Activated T-helper 9 cell treated with anti-CD3 and anti-CD28 coated beads, Interleukin-2, amount 50 U/mL, for 16 hours (primary cell): ENCODE results near the gene CYP39A1.
A peak's percentile ranks its signal among the peaks of the same experiment; 100 is the strongest.

Experiments used
- DNase-seq: peaks from one replicate; pipeline ENCODE4 v3.0.0-alpha.2; 2020; ENCODE audit warnings: low read depth

CYP39A1 gene

GRCh38 chr6:46652603-46653438, at the start of gene CYP39A1, which contains the start of gene SLC25A27:
TSS of gene CYP39A1 (minus strand) at chr6:46652818. CDS start at chr6:46652582, 236 bp downstream.
TSS of gene SLC25A27 (plus strand) at chr6:46652975. CDS start at chr6:46653193, 218 bp downstream.
- peak; percentile 68 for DNase-seq

- DNase-seq, result no peak
These were observed 47.4 kb upstream of the CYP39A1 start for GRCh38 chr6:46699970-46700369.

- no peak for DNase-seq
These were observed 38.4 kb upstream of the CYP39A1 start for GRCh38 chr6:46690911-46691451.

DNA sequence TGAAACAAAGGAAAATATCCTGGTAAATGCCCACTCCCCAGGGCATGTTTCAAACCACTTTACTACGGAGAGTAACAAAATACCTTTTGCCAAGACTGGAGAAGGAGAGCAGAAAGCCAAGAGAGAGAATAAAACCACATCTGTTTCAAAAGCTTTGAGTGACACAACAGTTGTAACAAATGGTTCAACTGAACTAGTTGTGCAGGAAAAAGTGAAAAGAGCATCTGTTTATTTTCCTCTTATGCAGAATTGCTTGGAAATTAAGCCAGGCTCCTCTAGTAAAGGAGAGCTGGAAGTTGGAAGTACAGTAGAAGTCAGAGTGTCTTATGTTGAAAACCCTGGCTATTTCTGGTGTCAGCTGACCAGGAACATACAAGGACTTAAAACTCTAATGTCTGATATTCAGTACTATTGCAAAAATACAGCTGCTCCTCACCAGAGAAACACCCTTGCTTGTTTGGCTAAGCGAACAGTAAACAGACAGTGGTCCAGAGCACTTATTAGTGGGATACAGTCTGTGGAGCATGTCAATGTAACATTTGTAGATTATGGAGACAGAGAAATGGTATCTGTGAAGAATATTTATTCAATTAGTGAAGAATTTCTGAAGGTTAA, 37.6 kb upstream of the CYP39A1 start:
- DNase-seq, result no peak

DNA sequence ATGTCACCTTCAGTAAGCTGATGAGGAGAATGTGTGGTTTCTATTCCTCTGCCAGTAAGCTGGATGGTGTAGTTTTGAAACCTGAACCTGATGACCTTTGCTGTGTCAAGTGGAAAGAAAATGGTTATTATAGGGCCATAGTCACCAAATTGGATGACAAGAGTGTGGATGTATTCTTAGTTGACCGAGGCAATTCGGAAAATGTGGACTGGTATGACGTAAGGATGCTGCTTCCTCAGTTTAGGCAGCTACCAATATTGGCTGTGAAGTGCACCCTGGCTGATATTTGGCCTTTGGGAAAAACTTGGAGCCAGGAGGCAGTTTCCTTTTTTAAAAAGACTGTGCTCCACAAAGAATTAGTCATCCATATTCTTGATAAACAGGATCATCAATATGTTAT, 37.0 kb upstream of the CYP39A1 start:
- no peak for DNase-seq

DNA sequence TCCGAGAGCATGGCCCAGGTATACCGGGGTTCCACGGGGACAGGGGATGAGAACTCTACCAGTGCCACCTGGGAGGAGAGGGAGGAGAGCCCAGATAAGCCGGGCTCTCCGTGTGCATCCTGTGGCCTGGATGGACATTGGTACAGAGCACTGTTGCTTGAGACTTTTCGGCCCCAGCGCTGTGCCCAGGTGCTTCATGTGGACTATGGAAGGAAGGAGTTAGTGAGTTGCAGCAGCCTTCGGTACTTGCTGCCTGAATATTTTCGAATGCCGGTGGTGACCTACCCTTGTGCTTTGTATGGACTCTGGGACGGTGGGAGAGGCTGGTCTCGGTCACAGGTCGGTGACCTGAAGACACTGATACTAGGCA, 36.3 kb upstream of the CYP39A1 start:
- DNase-seq, result no peak

- DNase-seq, result no peak
These were observed 35.7 kb upstream of the CYP39A1 start for GRCh38 chr6:46688117-46688965.

- DNase-seq, result no peak
These were observed 35.0 kb upstream of the CYP39A1 start, which contains the start of gene TDRD6 for GRCh38 chr6:46687619-46688097. TSS of gene TDRD6 (plus strand) at chr6:46687885. CDS start at chr6:46688129, 244 bp downstream.

DNA sequence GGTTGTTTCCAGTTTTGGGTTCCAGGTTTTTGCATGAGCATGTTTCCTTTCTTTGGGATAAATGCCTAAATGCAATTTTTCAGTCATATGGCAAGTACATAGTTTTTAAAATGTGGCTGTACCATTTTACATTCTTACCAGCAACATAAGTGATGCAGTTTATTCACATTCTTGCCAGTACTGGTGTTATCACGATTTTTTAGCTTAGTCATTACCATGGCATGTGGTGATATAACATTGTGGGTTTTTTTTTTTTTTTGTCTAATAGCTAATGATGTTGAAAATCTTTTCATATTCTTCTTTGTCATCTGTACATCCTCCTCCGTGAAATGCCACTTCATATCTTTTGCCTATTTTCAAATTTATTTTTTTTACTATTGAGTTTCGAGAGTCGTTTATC, 32.2 kb upstream of the CYP39A1 start:
- DNase-seq, result no peak

DNA sequence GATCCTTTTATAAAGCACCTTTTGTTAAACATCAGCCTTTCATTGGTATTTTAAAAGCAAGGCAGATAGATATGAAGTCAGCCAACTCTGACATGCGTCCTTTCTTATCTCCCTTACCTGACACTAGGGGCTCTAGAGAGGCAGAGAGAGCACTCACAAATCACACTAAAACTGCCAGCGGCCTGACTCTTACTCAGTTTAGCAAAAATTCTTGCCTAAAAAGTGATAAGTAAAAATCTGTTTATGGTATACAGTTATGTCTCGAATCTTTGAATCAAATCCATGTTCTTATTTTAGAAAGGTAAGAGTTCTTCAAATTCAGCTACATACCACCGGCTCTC, 24.7 kb upstream of the CYP39A1 start:
- DNase-seq, result no peak

DNA sequence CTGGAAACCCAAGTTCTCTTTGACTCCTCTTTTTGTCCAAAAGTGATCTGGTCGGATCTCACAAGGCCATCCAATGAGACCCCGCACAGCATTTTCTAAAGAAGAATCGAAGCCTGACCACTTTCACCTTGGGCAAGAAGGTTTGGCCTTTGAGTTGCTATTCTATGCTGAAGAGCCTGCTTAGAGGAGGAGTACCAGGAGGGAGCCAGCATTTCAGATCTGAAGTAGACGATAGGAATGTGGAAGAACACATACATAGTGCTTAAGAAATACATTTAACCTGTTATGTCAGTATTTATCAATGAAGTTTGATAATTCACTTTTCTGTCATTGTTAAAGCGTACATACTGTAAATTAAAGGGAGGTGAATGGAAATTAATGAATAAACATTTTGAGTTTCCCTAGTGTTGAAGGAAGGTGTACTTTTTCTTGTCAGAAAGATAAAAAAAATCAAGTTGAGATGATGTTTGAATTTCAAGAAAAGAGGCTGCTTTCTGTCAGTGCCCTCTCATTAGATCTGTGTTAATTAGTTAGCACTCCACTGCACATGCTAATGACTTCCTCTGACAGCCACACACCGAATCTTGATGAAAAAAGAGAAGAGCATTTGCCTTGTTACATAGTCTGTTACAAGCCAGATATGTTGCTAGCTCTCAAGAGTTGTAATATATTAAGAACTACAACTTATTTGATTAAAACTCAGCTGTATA, 24.1 kb upstream of the CYP39A1 start:
- no peak for DNase-seq

- no peak for DNase-seq
These were observed 21.8 kb upstream of the CYP39A1 start for GRCh38 chr6:46674410-46674809.

- no peak for DNase-seq
These were observed 14.8 kb upstream of the CYP39A1 start for GRCh38 chr6:46667377-46667776.

DNA sequence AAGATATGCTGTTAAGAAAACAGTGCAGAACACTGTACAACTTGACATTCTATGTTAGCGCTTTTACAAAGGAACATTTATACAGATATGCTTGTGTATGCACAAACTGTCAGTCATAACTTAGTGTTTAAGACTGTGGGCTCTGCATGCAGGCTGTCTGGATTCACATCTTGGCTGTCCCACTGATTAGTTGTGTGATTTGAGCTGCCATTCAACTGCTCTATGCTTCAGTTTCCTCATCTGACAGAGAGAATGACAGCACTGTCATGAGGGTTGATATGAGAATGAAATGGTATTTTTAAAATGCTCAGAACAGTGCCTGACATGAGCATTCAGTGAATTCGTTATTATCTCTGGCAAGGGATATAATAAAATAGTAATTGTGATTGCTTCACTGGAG, 8.9 kb upstream of the CYP39A1 start:
- no peak for DNase-seq

DNA sequence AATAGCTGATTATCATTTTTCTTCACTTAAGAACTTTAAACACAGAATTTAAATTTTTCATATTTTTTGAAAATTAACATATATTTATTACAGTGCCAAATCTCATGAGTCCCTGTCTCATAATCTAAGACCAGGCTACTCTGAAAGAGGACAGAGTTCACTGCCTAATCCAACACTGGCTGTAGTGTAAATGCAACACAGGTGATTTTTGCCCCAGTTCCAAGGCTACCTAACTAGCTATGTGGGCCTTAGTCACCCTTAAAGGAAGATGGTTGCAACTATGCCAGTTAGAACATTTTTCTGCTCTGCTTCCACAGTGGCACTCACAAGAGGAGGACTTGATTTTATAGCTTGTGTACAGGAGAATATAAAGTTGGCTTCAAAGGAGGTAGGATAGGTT, 5.0 kb upstream of the CYP39A1 start:
- DNase-seq, result no peak

GRCh38 chr6:46655803-46656202, 3.2 kb upstream of the CYP39A1 start:
- no peak for DNase-seq

DNA sequence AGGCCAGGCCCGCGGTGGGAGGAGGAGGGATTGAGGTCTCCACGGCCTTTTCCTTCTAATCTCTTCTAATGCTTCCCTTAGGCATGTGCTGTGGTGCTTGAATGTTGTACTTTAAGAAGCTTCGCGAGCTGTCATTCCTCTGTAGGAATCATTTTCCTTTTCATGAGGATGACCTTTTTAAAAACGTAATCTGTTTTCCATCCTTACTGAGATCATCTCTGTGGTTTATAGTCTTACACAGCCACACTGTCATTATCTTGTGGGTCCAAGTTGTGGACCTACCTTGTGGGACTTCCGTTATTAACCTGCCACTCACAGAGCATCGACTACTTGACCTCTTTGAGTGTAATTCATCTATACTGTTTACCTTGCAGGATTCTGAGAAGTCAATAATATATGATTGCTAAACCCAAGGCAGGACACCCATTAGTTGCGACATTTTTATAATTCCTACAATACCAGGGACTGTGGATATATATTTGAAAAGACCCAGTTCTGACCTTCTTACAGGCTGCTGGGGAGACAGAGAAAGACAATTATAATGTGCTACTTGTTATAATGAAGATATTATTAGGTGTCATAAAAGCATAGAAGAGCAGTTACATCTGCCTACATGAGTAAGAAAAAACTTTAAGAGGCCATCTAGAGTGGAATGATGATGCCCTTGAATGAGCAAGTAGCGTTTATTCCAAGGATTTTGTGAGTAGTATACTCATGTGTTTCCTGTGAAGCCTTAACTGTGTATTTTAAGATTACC, 999 bp upstream of the CYP39A1 start:
- DNase-seq, result no peak

DNA sequence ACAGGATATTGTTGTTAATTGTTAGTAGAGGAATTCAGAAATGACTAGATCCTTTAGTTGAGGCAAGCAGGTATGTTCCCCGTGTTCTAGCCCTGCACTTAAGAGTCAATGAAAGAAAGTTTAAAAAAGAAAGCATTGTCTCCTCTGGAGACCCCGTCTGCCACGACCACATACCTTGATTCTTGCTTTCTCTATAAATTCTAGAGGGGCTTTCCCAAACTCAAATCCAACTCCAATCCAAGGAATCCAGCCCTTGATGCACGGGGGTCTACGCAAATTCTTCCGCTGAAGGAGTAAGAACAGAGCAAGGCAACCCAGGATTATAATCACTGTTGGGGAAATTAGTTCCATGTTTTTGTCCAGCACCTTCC, 401 bp downstream of the CYP39A1 start:
- DNase-seq, result no peak

GRCh38 chr6:46651816-46652215, 802 bp downstream of the CYP39A1 start:
- DNase-seq, result no peak

- no peak for DNase-seq
These were observed 1.6 kb downstream of the CYP39A1 start for GRCh38 chr6:46651006-46651405.
